Measurements from ENCODE around the gene TBC1D22A.

GRCh38 chr22:46860562-46860961 is 98.1 kb downstream of the TBC1D22A start:
- TF ChIP-seq CTCF (IDR thresholded peaks at IDR 0.05) (no peak), EP300 (IDR thresholded peaks at IDR 0.05) (no peak), POLR2A (IDR thresholded peaks at IDR 0.05) (no peak)

Data from ovary (tissue), 3 donors.